Tongue (tissue), 2 donors: ENCODE data around the gene MYL12A. TPM values are rescaled to one million over a fixed set of nuclear protein-coding genes. Genes with fewer than 3 reads are reported as not detected.
"Not testable (repeated sequence)": the region's sequence is repeated elsewhere in the genome, so short reads cannot be mapped to it uniquely, and the experiment has no call there.

Experiments
- DNase-seq: peaks from one replicate; pipeline ENCODE4 v3.0.0-alpha.2; 2015
- total RNA-seq: library from RNA; depleted of rRNA; stranded (reverse); fragments of >200 nt; gene quantifications from one replicate; pipeline ENCODE4 v1.2.3, GENCODE V29; 2014

Gene MYL12A
- total RNA-seq, 1 donor from 2014 or later = 661 TPM

GRCh38 chr18:3255611-3256165 is 8.1 kb downstream of the MYL12A start:
- DNase-seq = no peak

GRCh38 chr18:3256693-3257626 is 9.4 kb downstream of the MYL12A start:
- peak; percentile 43 for DNase-seq

- no peak for DNase-seq
Observed at GRCh38 chr18:3257627-3258120, 10.1 kb downstream of the MYL12A start.

- no peak for DNase-seq
Observed at GRCh38 chr18:3260995-3261372, 13.4 kb downstream of the MYL12A start.

- peak; percentile 91 for DNase-seq
Observed at GRCh38 chr18:3261373-3262233, 14.0 kb downstream of the MYL12A start, which contains the start of gene MYL12B. TSS of gene MYL12B (plus strand) at chr18:3262133. CDS start at chr18:3272899, 10,766 bp downstream.

- no peak for DNase-seq
Observed at GRCh38 chr18:3262234-3263131, 14.9 kb downstream of the MYL12A start.

- DNase-seq = no peak
Observed at GRCh38 chr18:3263132-3263700, 15.6 kb downstream of the MYL12A start.

GRCh38 chr18:3264362-3264761 is 16.8 kb downstream of the MYL12A start:
- no peak for DNase-seq

- DNase-seq = no peak
Observed at GRCh38 chr18:3265564-3266033, 18.0 kb downstream of the MYL12A start.

- no peak for DNase-seq
Observed at GRCh38 chr18:3266062-3266608, 18.5 kb downstream of the MYL12A start.

GRCh38 chr18:3268306-3268705 is 20.7 kb downstream of the MYL12A start:
- DNase-seq = no peak

GRCh38 chr18:3269241-3269913 is 21.8 kb downstream of the MYL12A start:
- no peak for DNase-seq

GRCh38 chr18:3269914-3270299 is 22.3 kb downstream of the MYL12A start:
- no peak for DNase-seq

GRCh38 chr18:3273042-3273441 is 25.4 kb downstream of the MYL12A start:
- no peak for DNase-seq

GRCh38 chr18:3277643-3278213 is 30.1 kb downstream of the MYL12A start:
- not testable (repeated sequence) for DNase-seq

GRCh38 chr18:3279201-3280185 is 31.9 kb downstream of the MYL12A start:
- no peak for DNase-seq

- peak; percentile 93 for DNase-seq
Observed at GRCh38 chr18:3281456-3282400, 34.1 kb downstream of the MYL12A start.
